NCI-H226 (cell line): ENCODE measurements around the gene PBX4.
"Not testable (repeated sequence)": the region's sequence is repeated elsewhere in the genome, so short reads cannot be mapped to it uniquely, and the experiment has no call there.

Experiments used
- DNase-seq: peaks from one replicate; pipeline ENCODE4 v3.0.0-alpha.2; 2015

Gene PBX4, protein sequence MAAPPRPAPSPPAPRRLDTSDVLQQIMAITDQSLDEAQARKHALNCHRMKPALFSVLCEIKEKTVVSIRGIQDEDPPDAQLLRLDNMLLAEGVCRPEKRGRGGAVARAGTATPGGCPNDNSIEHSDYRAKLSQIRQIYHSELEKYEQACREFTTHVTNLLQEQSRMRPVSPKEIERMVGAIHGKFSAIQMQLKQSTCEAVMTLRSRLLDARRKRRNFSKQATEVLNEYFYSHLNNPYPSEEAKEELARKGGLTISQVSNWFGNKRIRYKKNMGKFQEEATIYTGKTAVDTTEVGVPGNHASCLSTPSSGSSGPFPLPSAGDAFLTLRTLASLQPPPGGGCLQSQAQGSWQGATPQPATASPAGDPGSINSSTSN

DNA sequence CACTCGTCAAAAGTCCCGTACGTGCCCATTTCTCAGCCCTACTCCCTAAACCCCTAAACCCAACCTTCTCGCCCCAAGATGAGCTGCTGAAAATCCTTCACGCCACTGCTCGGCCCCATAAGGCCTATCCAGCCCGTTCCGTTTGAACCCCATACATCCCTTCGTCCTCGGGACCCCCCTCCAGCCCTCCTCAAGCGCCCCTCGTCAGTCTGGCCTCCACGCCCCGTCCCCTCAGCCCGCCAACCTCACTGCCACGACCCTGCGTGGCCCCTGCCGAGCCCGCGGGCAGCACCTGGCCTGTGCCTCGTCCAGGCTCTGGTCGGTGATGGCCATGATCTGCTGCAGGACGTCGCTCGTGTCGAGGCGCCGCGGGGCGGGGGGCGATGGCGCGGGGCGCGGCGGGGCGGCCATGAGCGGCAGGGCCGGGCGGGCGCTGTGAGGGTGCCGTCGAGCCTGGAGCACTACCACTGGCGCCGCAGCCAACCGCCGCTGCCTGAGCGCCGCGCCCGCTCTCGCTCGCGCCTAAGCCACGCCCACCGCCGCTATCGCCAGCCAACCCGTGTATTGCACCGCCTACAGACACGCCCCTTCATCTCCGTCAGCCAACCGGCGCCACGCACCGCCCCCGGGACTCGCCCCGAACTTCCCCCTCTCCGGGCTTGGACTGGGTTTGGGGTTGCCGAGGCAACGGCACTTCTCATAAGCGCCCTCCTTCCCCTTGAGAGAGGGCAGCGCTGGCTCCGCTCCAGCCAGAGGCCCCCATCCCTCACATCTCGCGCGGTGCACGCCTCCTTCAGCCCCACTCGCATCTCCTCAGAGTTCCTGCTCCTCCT, at the start of gene PBX4:
Gene PBX4 (minus strand): TSS at position 469 of the 833 bp plus-strand sequence. CDS start 58 bp downstream, at position 411.
- DNase-seq = peak; percentile 86

DNA sequence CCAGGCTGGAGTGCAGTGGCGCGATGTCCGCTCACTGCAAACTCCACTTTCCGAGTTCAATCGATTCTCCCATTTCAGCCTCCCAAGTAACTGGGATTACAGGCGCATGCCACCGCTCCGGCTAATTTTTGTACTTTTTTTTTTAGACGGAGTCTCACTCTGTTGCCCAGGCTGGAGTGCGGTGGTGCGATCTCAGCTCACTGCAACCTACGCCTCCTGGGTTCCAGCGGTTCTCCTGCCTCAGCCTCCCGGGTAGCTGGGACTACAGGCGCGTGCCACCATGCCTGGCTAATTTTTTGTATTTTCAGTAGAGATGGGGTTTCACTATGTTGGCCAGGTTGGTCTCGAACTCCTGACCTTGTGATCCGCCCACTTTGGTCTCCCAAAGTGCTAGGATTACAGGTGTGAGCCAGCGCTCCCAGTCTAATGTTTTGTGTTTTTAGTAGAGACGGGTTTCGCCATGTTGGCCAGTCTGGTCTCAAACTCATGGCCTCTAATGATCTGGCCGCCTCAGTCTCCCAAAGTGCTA, 47.0 kb upstream of the PBX4 start:
- not testable (repeated sequence) for DNase-seq

DNA sequence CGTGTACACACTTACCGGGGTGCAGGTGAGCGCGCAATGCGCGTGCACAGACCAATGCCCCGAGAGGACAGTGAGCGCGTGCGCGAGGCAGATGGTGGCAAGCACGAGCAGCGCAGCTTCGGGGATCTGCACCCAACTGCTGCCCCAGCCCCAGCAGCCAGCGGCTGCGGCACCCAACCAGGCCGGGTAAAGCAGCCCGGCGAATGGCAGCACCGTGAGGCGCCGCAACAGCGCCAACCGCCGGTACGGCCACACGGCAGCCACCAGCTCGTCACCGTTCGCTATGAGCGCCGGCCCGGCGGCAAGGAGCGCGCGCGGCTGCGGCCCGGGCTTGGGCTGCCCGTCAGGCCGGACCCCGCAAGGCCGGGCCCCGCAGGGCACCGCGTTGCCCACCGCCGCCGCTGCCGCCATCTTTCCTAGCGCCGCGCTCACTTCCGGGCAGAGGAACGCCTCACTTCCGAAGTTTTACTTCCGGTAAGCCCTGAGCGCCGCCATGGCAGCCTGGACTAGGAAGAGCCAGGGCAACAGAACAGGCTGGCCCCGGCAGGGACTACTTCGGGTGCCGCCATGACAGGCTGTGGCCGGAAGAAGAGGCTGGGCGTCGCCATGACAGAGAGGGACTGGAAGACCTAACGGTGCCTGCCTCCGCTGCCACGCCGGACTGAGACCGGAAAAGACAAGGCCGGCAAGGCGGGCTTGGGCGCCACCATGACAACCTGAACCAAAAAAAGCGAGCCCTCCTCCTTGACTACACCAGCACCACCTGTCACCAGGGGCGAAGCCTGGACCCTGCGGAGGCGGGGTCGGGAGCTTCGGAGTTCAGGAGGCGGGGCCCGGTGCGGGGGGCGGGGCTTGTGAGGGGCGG, 45.0 kb upstream of the PBX4 start, which contains the start of gene ATP13A1:
Gene ATP13A1 (minus strand): TSS at position 421 of the 865 bp plus-strand sequence. CDS start 10 bp downstream, at position 411.
- peak; percentile 98 for DNase-seq

DNA sequence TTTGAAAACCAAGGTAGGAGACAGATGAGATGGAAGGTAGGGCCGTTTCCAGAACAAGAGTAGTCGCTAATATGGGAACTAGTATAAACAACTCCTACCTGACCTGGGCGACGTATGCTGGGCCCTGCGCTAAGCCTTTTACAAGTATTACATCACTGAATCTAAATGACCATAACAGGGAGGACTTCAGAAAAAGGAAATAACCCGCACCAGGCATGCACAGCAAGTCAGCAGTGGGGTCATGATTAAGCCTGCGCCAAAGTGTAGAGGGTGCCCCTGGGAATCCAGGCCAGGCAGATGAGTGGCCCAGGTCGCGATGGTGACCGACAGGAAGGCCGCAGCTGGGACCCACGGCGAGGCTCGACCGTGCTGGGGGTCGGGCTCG, 44.4 kb upstream of the PBX4 start:
- no peak for DNase-seq

DNA sequence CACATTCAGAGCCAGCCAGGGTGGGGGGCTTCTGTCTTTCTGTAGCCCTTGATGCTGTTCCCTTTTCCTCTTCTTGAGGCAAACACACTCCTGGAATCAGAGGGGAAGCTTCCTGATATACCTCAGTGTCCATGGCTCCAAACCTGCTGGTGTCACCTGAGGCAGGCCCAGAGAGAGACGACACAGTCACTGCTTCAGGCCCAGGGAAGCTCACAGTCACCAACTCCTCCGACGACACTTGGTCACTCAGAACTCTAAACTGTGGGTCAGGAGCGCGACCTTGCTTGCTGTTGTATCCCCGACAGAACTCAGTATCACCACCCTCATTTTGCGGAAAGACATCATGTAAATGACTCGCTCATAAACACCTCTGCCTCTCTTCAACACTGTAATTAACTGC, 43.9 kb upstream of the PBX4 start:
- no peak for DNase-seq

DNA sequence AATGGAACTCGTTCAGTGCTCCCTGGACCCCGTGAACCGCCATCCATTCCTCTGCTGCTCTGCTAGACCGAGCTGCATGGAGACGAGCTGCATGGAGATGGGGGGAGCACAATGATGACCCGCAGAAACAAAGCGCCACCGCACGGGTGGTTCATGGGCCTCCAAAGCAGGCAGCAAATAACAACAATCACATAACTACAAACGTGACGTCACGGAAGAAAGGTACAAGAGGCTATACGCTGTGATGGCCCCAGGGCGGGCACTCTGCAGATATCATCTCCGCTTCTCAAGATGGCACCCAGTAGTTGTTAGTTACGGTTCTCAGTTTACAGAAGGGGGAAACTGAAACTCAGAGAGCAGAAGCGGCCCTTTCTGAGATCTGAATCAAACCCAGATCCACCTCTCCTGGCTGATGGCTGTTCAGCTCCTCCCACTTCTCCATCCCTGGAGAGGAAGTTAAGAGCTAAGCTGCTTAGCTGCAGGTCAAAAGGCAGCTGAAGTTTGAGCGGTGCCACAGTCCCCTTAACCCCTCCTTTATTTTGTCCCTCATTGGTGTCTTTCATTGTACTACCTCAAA, 43.3 kb upstream of the PBX4 start:
- no peak for DNase-seq

DNA sequence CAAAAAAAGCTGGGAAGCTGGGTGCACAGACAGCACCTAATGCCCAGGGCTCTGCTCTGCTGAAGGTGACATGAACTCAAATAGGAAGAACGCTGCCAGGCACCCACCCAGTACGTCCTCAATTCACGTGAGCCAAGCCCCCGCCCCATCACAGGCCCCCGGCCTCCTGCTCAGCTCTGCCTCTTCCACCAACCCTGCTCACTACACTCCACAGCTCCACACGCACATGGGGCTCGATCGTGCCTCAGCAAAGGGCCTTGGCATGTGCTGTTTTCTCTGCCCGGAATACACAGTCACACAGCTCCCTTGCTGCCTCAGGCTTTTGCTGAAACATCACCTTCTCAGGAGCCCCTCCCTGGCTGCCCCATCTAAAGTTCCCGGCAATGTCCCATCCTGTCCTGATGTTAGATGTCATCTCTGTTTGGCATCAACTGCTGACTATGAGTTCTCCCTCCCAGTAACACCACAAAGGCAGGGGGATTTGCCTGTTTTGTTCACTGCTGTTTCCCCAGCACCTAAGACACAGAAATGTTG, 42.7 kb upstream of the PBX4 start:
- no peak for DNase-seq

DNA sequence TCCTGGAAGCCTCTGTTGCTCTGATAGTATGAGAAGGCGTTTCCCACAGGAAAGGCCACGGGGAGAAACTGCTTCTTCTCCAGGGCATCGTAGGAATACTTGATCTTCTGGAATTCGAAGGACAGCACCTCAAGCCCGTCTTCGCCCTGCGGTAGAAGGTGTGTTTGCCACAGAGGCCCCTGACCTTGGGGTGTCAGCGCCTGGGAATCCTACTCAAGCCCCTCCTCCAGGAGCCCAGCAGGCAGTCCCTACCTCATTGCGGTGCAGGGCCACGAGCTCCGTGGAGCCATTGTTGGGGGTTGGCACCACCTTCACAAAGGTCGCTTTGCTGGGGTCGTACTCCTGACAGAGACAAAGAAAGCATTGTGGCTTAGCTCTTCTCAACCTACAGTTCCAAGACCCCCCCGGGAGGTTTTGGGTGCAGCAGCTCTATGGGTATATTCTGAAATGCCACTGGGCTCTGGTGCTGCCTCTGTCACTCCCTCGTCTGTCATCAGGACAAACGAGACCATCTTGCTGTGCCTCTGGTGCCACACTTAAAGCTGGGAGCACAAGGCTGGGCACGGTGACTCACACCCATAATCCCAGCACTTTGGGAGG, 41.3 kb upstream of the PBX4 start:
- DNase-seq = no peak

DNA sequence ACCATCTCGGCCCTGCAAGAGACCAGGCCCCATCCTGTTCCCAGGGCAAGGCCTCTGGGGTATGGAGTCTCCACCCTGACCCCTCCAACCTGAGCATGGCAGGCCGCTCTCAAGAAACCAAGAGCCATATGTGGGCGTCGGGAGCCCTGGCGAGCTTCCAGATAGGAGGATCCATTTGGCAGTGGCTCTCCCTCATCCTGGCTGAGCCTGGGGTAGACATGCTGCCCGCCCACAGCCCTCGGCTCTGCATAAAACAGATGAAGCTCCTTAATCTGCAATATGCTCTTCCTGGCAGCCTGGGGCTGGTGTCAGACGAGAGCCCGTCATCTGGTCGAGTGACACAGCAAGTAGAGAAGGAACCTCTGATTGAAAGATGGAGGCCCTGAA, 38.9 kb upstream of the PBX4 start:
- DNase-seq = no peak

DNA sequence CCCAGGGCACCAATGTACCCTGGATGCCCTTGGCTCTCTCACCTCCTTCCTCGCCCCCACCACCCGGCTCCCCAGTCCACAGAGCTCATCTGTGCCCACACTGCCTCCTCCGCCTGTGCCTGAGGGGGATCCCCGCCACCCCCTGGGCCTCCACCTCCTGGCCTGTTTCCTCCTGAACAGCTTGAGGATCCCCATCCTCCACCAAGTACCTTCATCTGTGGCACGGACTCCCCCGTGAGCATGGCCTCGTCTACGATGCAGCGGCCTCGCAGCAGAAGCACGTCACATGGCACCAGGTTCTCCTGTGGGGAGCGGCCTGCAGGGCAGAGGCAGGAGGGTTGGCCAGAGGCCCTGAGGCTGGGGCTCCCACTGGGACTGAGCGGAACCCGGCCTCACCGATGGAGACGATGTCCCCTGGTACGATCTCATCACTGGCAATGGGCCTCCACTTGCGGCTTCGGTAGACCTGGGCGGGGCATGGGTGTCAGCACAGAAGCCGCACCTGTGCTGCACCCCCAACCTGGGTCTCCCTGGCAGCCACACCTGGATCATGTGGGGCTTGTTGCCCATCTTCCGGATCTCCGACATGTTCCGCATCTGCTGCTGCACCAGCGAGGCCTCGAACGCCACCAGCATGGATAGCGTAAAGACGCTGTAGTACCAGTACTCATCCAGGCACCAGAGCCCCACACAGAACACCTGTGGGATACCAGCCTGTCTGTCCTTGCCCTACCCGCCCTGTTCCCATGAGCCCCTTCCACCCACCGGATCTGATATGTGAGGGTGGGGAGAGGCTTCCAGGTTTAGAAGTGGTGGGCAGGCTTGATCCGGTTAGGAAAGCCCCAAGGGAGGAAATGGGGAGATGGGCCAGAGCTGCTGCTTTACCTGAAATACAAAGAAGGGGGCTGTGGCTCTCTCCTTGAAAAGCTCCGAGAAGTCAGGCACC, 38.2 kb upstream of the PBX4 start:
- DNase-seq = no peak

DNA sequence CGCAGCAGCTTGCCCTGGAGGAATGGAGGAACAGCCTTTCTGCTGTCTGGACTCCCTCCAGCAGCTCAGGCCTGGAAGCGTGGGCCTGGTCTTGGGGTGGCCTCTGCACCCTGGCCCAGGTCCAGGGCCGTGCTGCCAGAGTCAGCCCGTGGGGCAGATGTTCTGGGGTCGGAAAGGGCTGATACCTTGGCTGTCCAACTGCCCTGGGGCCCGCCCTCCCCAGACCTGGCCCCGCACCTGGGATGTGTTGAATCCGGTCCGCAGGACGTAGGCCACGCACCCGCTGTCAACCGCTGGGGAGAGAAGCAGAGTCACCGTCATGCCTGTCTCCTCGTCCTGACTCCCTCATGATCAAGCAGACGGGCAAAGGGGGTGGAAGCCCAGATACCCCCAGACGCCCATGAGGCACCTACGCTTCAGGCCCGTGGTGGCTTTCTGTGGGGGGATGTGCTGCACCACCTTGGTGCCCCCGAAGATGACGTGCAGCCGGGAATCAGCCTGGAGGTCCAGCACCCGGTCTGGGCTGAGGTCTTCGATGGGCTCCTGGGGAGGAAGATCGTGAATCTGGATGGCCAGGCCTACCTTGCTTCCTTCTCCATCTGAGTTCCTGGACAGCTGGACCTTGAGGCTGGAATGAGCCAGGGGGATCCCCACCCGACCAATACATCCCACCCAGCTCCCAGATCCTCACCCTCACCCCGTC, 37.3 kb upstream of the PBX4 start:
- DNase-seq = no peak

DNA sequence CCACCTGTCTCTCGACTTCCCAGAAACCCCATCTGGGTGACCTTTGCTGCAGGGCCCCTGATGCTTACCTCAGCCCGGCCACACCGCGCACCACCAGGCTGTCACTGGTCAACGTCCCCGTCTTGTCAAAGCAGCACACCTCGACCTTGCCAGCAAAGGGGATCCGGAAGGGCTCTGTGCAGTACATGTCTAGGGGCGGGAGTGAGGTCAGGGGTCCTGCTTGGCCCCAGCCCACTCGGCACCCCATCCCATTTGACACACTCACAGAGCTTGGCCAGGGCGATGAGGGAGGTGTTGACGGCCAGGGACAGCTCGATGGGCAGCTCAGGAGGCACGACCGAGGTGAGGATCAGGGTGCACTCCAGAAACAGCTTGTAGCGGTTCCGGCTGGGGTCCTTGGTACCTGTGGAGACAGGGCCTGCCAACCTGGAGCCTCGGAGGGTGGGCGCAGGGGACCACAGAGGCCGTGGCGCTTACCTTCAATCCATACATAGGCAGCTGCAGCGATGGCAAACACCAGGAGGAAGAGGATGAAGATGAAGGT, 36.6 kb upstream of the PBX4 start:
- no peak for DNase-seq

DNA sequence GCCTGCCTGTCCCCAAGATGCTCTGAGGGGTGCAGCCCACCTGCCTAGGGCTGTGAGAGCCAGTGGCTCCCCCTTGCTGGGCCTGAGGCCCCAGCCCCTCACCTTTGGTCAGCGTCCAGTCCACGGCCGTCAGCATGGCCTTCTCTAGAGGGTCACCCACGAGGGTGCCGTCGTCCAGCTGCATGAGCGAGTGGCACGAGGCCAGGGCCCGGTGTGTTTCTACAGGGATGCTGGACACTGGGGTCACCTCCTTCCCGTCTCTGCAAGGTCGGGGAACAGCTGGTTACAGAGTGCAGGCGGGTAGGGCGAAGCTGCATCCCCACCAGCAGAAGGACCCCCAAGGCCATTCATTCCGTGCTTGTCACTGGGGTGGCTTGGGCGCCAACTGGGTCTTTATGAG, 36.0 kb upstream of the PBX4 start:
- no peak for DNase-seq

DNA sequence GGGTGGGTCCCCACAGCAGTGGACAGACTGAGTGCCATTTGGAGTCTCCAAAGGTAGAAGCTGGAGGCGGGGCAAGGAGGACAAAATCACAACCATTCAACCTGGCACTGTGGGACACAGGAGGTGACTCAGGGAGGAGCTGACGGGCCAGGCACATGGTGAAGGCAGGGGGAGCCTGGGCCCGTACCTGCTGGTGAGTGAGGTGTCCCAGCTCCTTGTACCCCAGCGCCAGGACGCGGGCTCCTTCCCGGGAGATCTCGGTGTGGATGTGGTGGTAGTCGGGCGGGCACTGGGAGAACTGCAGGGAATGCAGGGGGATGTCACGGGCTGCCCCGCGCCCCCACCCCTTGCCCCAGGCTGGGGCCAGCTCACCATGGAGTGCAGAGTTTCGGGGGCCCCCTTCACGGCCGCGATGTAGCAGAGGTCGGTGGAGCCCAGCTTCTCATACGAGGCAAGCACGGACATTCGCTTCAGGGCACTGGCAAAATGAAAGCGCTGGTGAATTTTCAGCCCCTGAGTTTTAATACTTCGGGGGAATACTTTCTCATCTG, 35.2 kb upstream of the PBX4 start:
- no peak for DNase-seq

DNA sequence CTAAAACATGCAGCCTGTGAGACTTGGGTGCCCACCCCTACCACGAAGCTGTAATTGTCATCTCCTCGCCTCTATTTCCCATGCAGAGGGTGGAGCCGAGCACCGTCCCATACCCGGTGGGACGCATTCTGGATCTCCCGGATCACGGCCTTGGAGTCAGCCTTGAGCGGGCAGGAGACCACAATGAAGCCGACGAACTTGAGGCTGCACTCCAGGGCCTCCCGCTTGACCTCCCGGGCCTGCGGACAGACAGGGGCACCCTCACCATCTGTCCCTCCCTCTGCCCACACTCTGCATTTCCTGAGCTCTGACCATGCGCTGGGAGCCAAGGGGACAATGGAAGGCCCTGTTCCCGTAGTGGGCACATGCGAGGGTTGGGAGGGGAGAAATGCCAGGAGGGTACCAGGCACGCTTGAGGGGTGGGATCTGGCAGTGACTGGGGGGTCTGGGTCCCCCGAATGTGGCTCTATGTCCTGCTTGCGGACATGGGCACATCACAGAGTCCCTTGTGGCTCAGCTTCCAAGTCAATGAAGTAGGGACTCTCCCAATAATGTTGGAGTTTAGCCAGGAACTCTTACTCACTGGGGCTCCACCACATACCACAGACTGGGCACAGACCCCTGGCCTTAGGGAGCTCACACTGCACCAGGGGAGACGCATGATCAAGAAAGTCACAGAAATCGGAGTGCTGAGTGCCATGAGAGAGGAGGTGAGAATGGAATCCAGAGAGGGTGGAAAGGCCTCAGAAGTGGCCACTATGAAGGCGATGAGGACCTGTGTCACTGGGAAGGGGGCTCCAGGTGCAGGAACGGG, 34.2 kb upstream of the PBX4 start:
- no peak for DNase-seq

DNA sequence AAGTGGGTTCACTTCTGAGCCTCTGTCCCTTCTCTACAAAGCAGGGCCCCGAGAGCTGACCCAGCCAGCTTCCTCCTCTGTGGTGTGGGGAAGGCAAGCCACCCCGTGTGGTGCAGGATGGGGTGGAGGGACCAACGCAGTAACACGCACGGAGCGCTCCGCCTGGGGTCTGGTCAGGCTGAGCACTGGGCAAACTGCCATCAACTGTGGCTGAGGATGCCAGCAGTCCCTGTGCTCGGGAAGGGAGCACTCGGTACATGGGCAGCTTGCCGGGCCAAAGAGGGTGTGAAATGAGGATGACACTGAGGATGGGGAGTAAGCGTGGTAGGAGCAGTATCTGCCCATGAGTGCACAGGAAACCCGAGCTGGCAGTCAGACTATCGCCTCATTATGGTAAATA, 32.6 kb upstream of the PBX4 start:
- DNase-seq = no peak

DNA sequence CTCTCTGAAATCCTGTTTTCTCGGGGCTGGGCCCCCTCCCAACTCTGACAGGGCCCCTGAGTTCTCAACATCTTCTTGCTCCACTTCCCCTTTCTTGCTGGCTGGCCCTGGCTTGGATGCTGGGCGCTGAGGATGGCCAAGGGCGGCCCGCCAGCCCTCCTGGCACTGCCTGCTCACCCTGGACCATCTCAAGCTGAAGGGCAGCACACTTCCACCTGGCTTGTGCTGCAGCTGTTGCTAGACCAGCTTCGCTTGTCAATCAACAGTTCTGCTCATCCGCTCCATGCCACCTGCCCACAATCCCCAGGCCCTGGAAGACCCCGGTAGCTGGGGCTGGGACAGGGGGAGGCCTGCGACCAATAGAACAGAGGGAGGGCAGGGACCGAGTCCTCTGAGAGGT, 31.8 kb upstream of the PBX4 start:
- DNase-seq = no peak

DNA sequence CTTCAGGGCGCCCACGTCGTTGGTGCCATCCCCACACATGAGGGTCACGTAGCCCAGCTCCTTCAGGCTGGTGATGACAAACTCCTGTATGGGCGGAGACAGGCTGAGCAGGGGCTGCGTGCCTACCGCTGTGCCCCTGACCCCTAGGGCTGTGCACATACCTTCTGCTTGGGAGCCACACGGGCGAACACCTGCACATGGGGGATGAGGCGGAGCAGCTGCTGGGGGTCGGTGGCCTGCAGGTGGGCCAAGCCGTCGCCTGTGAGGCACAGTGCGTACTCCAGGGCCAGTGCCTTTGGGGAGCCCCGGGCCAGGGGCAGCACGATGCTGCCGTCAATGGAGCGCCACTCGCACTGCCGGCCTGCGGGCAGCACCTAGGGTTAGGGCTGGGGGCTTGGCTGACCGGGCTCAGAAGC, 31.1 kb upstream of the PBX4 start:
- DNase-seq = no peak
